Neuronal stem cell (in vitro differentiated cells): ENCODE data around the gene STK11IP.

ENCODE experiments used
- DNase-seq: peaks from one replicate; pipeline ENCODE4 v3.0.0-alpha.2; 2013; ENCODE audit warnings: low spot score
- H2AFZ ChIP-seq: one replicate; pipeline ENCODE4 v1.6.1; 2013; ENCODE audit warnings: mild to moderate bottlenecking, low read length, inconsistent platforms
- H2AK5ac ChIP-seq: 2 replicates; pipeline ENCODE4 v1.6.1; 2013; ENCODE audit warnings: low read depth, mild to moderate bottlenecking, inconsistent platforms, low read length, moderate library complexity, mixed read lengths
- H2BK120ac ChIP-seq: 2 replicates; pipeline ENCODE4 v1.6.1; 2013; ENCODE audit warnings: low read depth, mild to moderate bottlenecking, inconsistent platforms, low read length, moderate library complexity, mixed read lengths
- H2BK12ac ChIP-seq: one replicate; pipeline ENCODE4 v1.6.1; 2013; ENCODE audit warnings: low read length, inconsistent platforms
- H2BK15ac ChIP-seq: 2 replicates; pipeline ENCODE4 v1.6.1; 2013; ENCODE audit warnings: mild to moderate bottlenecking, low read length, inconsistent platforms, mixed read lengths
- H2BK5ac ChIP-seq: one replicate; pipeline ENCODE4 v1.6.1; 2013; ENCODE audit warnings: inconsistent platforms, mild to moderate bottlenecking, low read length, moderate library complexity
- H3K14ac ChIP-seq: one replicate; pipeline ENCODE4 v1.6.1; 2013; ENCODE audit warnings: low read length, inconsistent platforms
- H3K18ac ChIP-seq: 2 replicates; pipeline ENCODE4 v1.6.1; 2013; ENCODE audit warnings: low read length, inconsistent platforms
- H3K23ac ChIP-seq: 2 replicates; pipeline ENCODE4 v1.6.1; 2013; ENCODE audit warnings: low read depth, mild to moderate bottlenecking, mixed read lengths, low read length, inconsistent platforms; ENCODE audit not compliant: poor library complexity
- H3K27ac ChIP-seq: replicated peaks from 3 replicates; pipeline ENCODE4 v1.5.1; 2013; ENCODE audit warnings: low read length, inconsistent platforms
- H3K27me3 ChIP-seq, 3 experiments: 2 replicates each; pipeline ENCODE4 v1.6.1; 2013; ENCODE audit warnings: low read length in 3 of 3, mild to moderate bottlenecking in 2 of 3, inconsistent platforms in 1 of 3, low read depth in 1 of 3, mixed read lengths in 1 of 3, moderate library complexity in 1 of 3; ENCODE audit not compliant: control insufficient read depth in 3 of 3, insufficient read depth in 3 of 3
- H3K36me3 ChIP-seq, 2 donors: replicated peaks in 1 of 2; 2 replicates each; pipeline ENCODE4 v1.6.1; 2013; ENCODE audit warnings: low read length in 2 of 2; ENCODE audit not compliant: control insufficient read depth in 2 of 2, insufficient read depth in 2 of 2
- H3K4ac ChIP-seq: 2 replicates; pipeline ENCODE4 v1.6.1; 2013; ENCODE audit warnings: inconsistent platforms, mild to moderate bottlenecking, low read length, moderate library complexity
- H3K4me1 ChIP-seq, 2 donors: 1 replicate in 1 of 2; 2 replicates in 1 of 2; pipeline ENCODE4 v1.6.1; 2013; ENCODE audit warnings: low read length in 2 of 2, low read depth in 1 of 2; ENCODE audit not compliant: control insufficient read depth in 2 of 2, insufficient read depth in 1 of 2
- H3K4me2 ChIP-seq: one replicate; pipeline ENCODE4 v1.6.1; 2013; ENCODE audit warnings: mild to moderate bottlenecking, low read length, inconsistent platforms; ENCODE audit not compliant: insufficient read depth, poor library complexity, severe bottlenecking
- H3K4me3 ChIP-seq, 2 donors: 2 replicates each; pipeline ENCODE4 v1.5.1; 2013; ENCODE audit warnings: low read length in 2 of 2, mild to moderate bottlenecking in 2 of 2, inconsistent platforms in 1 of 2, moderate library complexity in 1 of 2
- H3K79me1 ChIP-seq: one replicate; pipeline ENCODE4 v1.6.1; 2013; ENCODE audit warnings: low read depth, mild to moderate bottlenecking, inconsistent platforms, low read length, moderate library complexity
- H3K9ac ChIP-seq: one replicate; pipeline ENCODE4 v1.6.1; 2013; ENCODE audit warnings: mild to moderate bottlenecking, low read depth, low read length, inconsistent platforms; ENCODE audit not compliant: poor library complexity
- H3K9me3 ChIP-seq, 2 donors: replicated peaks in 1 of 2; 2 replicates each; pipeline versions ENCODE3 to v1.6.1; 2013; ENCODE audit warnings: low read length in 2 of 2, mild to moderate bottlenecking in 2 of 2, inconsistent platforms in 1 of 2, low read depth in 1 of 2, mixed read lengths in 1 of 2, moderate library complexity in 1 of 2; ENCODE audit not compliant: control insufficient read depth in 2 of 2, insufficient read depth in 1 of 2
- H4K8ac ChIP-seq: one replicate; pipeline ENCODE4 v1.6.1; 2013; ENCODE audit warnings: low read depth, mild to moderate bottlenecking, inconsistent platforms, low read length, moderate library complexity
- H4K91ac ChIP-seq: one replicate; pipeline ENCODE4 v1.6.1; 2013; ENCODE audit warnings: low read length, low read depth, mild to moderate bottlenecking, inconsistent platforms; ENCODE audit not compliant: poor library complexity
- WGBS, 2 donors: extraction: QIAGEN DNeasy Blood & Tissue Kit; methylation state at CpG; one replicate each; pipeline ENCODE4 v1.1.7; 2013; ENCODE audit warnings: missing lambda C conversion rate in 2 of 2, mixed read lengths in 1 of 2; ENCODE audit not compliant: insufficient read length in 2 of 2, insufficient replicate concordance in 1 of 2; ENCODE audit errors: extremely low coverage in 2 of 2; 5-methylcytosine and 5-hydroxymethylcytosine counted together

STK11IP gene

DNA sequence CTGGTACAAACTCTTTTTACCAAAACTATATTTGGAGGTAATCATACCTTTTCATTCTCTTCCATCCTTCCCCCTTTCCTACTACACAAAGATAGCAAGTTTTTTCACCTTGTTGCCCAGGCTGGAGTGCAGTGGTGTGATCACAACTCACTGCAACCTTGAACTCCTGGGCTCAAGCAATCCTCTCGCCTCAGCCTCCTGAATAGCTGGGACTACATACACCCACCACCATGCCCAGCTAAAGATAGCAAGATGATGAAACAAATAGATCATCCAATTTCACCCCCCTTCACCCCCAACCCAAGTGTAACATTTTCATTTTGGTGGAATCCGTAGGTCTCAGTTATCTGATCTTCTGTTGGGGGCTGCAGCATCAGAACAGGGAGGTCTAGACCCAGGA lies 4.5 kb upstream of the STK11IP start:
- WGBS, 2 donors: no CpG with 5 or more reads among the region's 2 CpGs
- no peak overlapping the region for H2BK15ac ChIP-seq
- no peaks in the 10 kb centered on the region for H3K79me1 ChIP-seq
- H3K9ac ChIP-seq: no peak overlapping the region
- H2AFZ ChIP-seq: peak overlapping the region; percentile 70
- H3K36me3 ChIP-seq: no peaks in the 10 kb centered on the region
- H3K4me1 ChIP-seq: peaks cover 3 to 6% of the 10 kb centered on the region in 2 donors
- no peaks in the 10 kb centered on the region for H3K9me3 ChIP-seq
- no peak overlapping the region for H2BK5ac ChIP-seq
- H2BK120ac ChIP-seq: no peak overlapping the region
- no peak overlapping the region for H3K18ac ChIP-seq
- no peak overlapping the region for H3K4me3 ChIP-seq
- no peak overlapping the region for H2AK5ac ChIP-seq
- no peak overlapping the region for H2BK12ac ChIP-seq
- H3K4me2 ChIP-seq: no peak overlapping the region
- no peak overlapping the region for H4K91ac ChIP-seq
- no peak overlapping the region for H3K14ac ChIP-seq
- H3K23ac ChIP-seq: no peak overlapping the region
- no peak overlapping the region for H3K27ac ChIP-seq
- no peak overlapping the region for H3K4ac ChIP-seq
- DNase-seq: no peak
- no peak overlapping the region for H4K8ac ChIP-seq
- H3K27me3 ChIP-seq: peaks cover 0 to 4% (median 0%) of the 10 kb centered on the region in 3 experiments

DNA sequence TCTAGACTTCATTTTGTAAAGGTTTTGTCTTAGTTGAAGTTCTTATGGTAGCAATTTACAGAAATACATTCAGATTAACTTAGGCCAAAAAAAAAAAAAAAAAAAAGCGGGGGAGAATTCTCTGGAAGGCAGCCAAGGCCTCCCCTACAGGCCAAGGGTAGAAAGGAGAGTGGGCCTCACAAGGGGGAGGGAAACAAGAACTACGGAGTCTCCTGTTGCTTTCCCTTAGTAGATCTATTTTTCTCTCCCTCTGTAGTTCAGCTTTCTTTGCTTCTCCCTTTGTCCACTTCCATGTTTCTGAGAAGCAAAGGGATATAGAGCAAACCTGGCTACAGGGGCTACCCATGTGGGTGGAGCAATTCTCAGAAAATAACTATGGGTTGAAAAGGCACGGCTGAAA lies 2.4 kb upstream of the STK11IP start:
- Histone ChIP-seq H3K36me3 (no peaks in the 10 kb centered on the region), H3K79me1 (no peaks in the 10 kb centered on the region), H3K4me3 (no peak overlapping the region), H3K4me1 (peaks cover 5 to 6% of the 10 kb centered on the region in 2 donors), H3K4me2 (no peak overlapping the region), H3K27ac (no peak overlapping the region), H3K27me3 (no peaks in the 10 kb centered on the region), H3K4ac (no peak overlapping the region), H2BK5ac (no peak overlapping the region), H3K23ac (no peak overlapping the region), H2BK12ac (no peak overlapping the region), H2BK15ac (no peak overlapping the region), H4K91ac (no peak overlapping the region), H3K9me3 (no peaks in the 10 kb centered on the region), H3K14ac (no peak overlapping the region), H2AFZ (peak overlapping the region; percentile 78), H3K9ac (no peak overlapping the region), H2BK120ac (no peak overlapping the region), H2AK5ac (no peak overlapping the region), H4K8ac (no peak overlapping the region), H3K18ac (no peak overlapping the region)
- WGBS, 2 donors: no CpG with 5 or more reads among the region's 3 CpGs
- DNase-seq: no peak

DNA sequence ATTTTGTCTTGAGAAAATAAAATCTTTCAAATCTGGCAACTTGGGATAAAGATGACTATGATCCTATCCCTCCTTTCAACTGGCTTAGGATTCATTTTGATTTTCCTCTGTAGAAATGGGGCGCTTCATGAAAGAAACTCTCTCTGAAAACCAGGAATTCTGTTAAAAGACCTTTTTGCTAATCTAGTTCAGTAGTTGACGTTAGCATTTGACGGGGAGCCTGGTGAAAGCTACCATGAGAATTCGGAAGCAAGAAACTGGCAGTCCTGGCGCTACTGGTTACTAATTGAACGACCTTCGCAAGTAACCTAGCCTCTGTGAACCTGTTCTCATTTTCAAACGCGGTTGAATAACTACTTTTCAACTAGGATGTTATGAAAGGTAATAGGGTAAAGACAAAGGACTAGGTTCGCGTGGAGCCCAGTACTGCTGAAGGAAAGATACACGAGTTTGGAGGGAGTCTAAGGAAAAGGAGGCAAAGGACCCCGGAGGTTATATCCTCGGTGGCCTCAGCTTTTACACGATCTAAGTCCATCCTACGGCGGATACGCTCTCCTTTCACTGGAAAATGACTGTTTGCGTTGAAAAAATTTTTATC lies 604 bp upstream of the STK11IP start:
- peak overlapping the region; percentile 94 for H3K27ac ChIP-seq
- peak overlapping the region; percentile 97 for H2AFZ ChIP-seq
- WGBS, 2 donors: no CpG with 5 or more reads among the region's 19 CpGs
- H3K36me3 ChIP-seq: peaks cover 0 to 5% of the 10 kb centered on the region in 2 donors
- H3K23ac ChIP-seq: no peak overlapping the region
- no peak overlapping the region for H3K9ac ChIP-seq
- no peaks in the 10 kb centered on the region for H3K9me3 ChIP-seq
- no peak overlapping the region for H3K14ac ChIP-seq
- H2BK120ac ChIP-seq: peak overlapping the region; percentile 74
- no peak overlapping the region for H4K8ac ChIP-seq
- DNase-seq: no peak
- H2AK5ac ChIP-seq: peak overlapping the region; percentile 32
- H3K18ac ChIP-seq: peak overlapping the region; percentile 73
- H3K27me3 ChIP-seq: no peaks in the 10 kb centered on the region
- peak overlapping the region; percentile 83 for H2BK5ac ChIP-seq
- H4K91ac ChIP-seq: no peak overlapping the region
- H3K79me1 ChIP-seq: peaks cover 1% of the 10 kb centered on the region
- H3K4me3 ChIP-seq: peak overlapping the region; percentile 87
- H2BK12ac ChIP-seq: no peak overlapping the region
- peak overlapping the region; percentile 81 for H3K4me2 ChIP-seq
- no peak overlapping the region for H3K4ac ChIP-seq
- H3K4me1 ChIP-seq: peaks cover 5 to 6% of the 10 kb centered on the region in 2 donors
- no peak overlapping the region for H2BK15ac ChIP-seq

GRCh38 chr2:219598308-219599078 lies 836 bp downstream of the STK11IP start:
- H4K91ac ChIP-seq: no peak overlapping the region
- DNase-seq: no peak
- no peak overlapping the region for H3K9ac ChIP-seq
- no peaks in the 10 kb centered on the region for H3K9me3 ChIP-seq
- H3K79me1 ChIP-seq: peaks cover 1% of the 10 kb centered on the region
- H2BK5ac ChIP-seq: no peak overlapping the region
- H3K4me3 ChIP-seq: peak overlapping the region; percentile 87
- H2BK15ac ChIP-seq: no peak overlapping the region
- no peaks in the 10 kb centered on the region for H3K27me3 ChIP-seq
- no peak overlapping the region for H4K8ac ChIP-seq
- peak overlapping the region; percentile 97 for H2AFZ ChIP-seq
- peak overlapping the region; percentile 2 for H3K14ac ChIP-seq
- H2BK120ac ChIP-seq: no peak overlapping the region
- peaks cover 5 to 6% of the 10 kb centered on the region in 2 donors for H3K4me1 ChIP-seq
- H3K4me2 ChIP-seq: peak overlapping the region; percentile 52
- H3K27ac ChIP-seq: peak overlapping the region; percentile 39
- WGBS, 2 donors: no CpG with 5 or more reads among the region's 9 CpGs
- H2BK12ac ChIP-seq: no peak overlapping the region
- no peak overlapping the region for H3K23ac ChIP-seq
- no peak overlapping the region for H3K4ac ChIP-seq
- H3K36me3 ChIP-seq: peaks cover 4 to 13% of the 10 kb centered on the region in 2 donors
- no peak overlapping the region for H3K18ac ChIP-seq
- H2AK5ac ChIP-seq: no peak overlapping the region
